Osteocyte (in vitro differentiated cells): ENCODE results near the gene TMEM38A. TPM values are rescaled to one million over a fixed set of nuclear protein-coding genes. Genes with fewer than 3 reads are reported as not detected.
"Not testable (repeated sequence)": the region's sequence is repeated elsewhere in the genome, so short reads cannot be mapped to it uniquely, and the experiment has no call there.

Source experiments
- DNase-seq: peaks from one replicate; pipeline ENCODE4 v3.0.0; 2021; ENCODE audit warnings: mixed read lengths; ENCODE audit not compliant: unreplicated experiment; ENCODE audit errors: extremely low spot score
- H3K27ac Mint-ChIP-seq: one replicate; pipeline ENCODE4 v1.8.0; 2021; ENCODE audit warnings: mild to moderate bottlenecking, mixed read lengths; ENCODE audit not compliant: unreplicated experiment
- H3K27me3 Mint-ChIP-seq: one replicate; pipeline ENCODE4 v1.8.0; 2021; ENCODE audit warnings: mixed read lengths; ENCODE audit not compliant: unreplicated experiment
- H3K36me3 Mint-ChIP-seq: one replicate; pipeline ENCODE4 v1.8.0; 2021; ENCODE audit warnings: mixed read lengths; ENCODE audit not compliant: unreplicated experiment
- H3K4me1 Mint-ChIP-seq: one replicate; pipeline ENCODE4 v1.8.0; 2021; ENCODE audit warnings: mixed read lengths; ENCODE audit not compliant: unreplicated experiment
- H3K4me3 Mint-ChIP-seq: one replicate; pipeline ENCODE4 v1.8.0; 2021; ENCODE audit warnings: mild to moderate bottlenecking, moderate library complexity, mixed read lengths; ENCODE audit not compliant: unreplicated experiment
- H3K9me3 Mint-ChIP-seq: one replicate; pipeline ENCODE4 v1.8.0; 2021; ENCODE audit warnings: mixed read lengths; ENCODE audit not compliant: unreplicated experiment
- CTCF ChIP-seq: fragments of 200-600 bp; sonication (generic); IDR thresholded peaks from 2 replicates; pipeline ENCODE4 v1.5.0; 2021; ENCODE audit warnings: antibody characterized with exemption, mild to moderate bottlenecking, moderate library complexity
- total RNA-seq: library from RNA; stranded (reverse); gene quantifications from 2 replicates; pipeline ENCODE4 v1.2.1, GENCODE V29; 2021

The TMEM38A gene
- total RNA-seq, 1 donor from 2014 or later, result 6.3 TPM

- Mint-ChIP-seq H3K4me3 (no peak overlapping the region), H3K36me3 (no peaks in the 10 kb centered on the region)
These were observed 42.7 kb downstream of the TMEM38A start for GRCh38 chr19:16703677-16704076.

GRCh38 chr19:16710870-16711269 lies 49.9 kb downstream of the TMEM38A start:
- not testable (repeated sequence) for H3K4me3 Mint-ChIP-seq, H3K4me1 Mint-ChIP-seq

More at GRCh38 chr19:16703677-16704076, 42.7 kb downstream of the TMEM38A start:
- TF ChIP-seq CTCF, result no peak
- no peak for DNase-seq
- peaks cover 7% of the 10 kb centered on the region for H3K27me3 Mint-ChIP-seq
- no peaks in the 10 kb centered on the region for H3K9me3 Mint-ChIP-seq
- peaks cover 4% of the 10 kb centered on the region for H3K4me1 Mint-ChIP-seq
- H3K27ac Mint-ChIP-seq, result no peak overlapping the region

GRCh38 chr19:16712295-16712694 lies 51.4 kb downstream of the TMEM38A start:
- not testable (repeated sequence) for H3K4me1 Mint-ChIP-seq, H3K9me3 Mint-ChIP-seq, H3K36me3 Mint-ChIP-seq, DNase-seq, H3K27ac Mint-ChIP-seq, H3K4me3 Mint-ChIP-seq
- H3K27me3 Mint-ChIP-seq, result peaks cover 12% of the 10 kb centered on the region

More at GRCh38 chr19:16710870-16711269, 49.9 kb downstream of the TMEM38A start:
- peaks cover 12% of the 10 kb centered on the region for H3K27me3 Mint-ChIP-seq
- H3K36me3 Mint-ChIP-seq, H3K9me3 Mint-ChIP-seq, H3K27ac Mint-ChIP-seq, DNase-seq: not testable (repeated sequence)

GRCh38 chr19:16714702-16715287 lies 53.9 kb downstream of the TMEM38A start:
- Mint-ChIP-seq H3K9me3 (no peaks in the 10 kb centered on the region), H3K27ac (no peak overlapping the region), H3K27me3 (peaks cover 12% of the 10 kb centered on the region), H3K4me3 (no peak overlapping the region), H3K36me3 (no peaks in the 10 kb centered on the region), H3K4me1 (no peaks in the 10 kb centered on the region)
- TF ChIP-seq CTCF, result peak; percentile 72
- no peak for DNase-seq

- no peaks in the 10 kb centered on the region for H3K36me3 Mint-ChIP-seq
- peaks cover 10% of the 10 kb centered on the region for H3K27me3 Mint-ChIP-seq
- TF ChIP-seq CTCF, result no peak
- DNase-seq, result no peak
- no peak overlapping the region for H3K4me3 Mint-ChIP-seq
- no peaks in the 10 kb centered on the region for H3K4me1 Mint-ChIP-seq
- H3K9me3 Mint-ChIP-seq, result no peaks in the 10 kb centered on the region
- no peak overlapping the region for H3K27ac Mint-ChIP-seq
These were observed 54.7 kb downstream of the TMEM38A start for GRCh38 chr19:16715611-16716010.

- peaks cover 2% of the 10 kb centered on the region for H3K27me3 Mint-ChIP-seq
These were observed 60.1 kb downstream of the TMEM38A start for GRCh38 chr19:16721051-16721450.

More at GRCh38 chr19:16721051-16721450, 60.1 kb downstream of the TMEM38A start:
- Mint-ChIP-seq H3K27ac (no peak overlapping the region), H3K4me3 (no peak overlapping the region), H3K36me3 (no peaks in the 10 kb centered on the region), H3K4me1 (no peaks in the 10 kb centered on the region), H3K9me3 (no peaks in the 10 kb centered on the region)
- DNase-seq, result no peak
- no peak for TF ChIP-seq CTCF
